NCI-H2227 treated with DMSO at 0.1 percent for 48 hours (cell line): ENCODE results near the gene ITGB7.
"Not testable (repeated sequence)": the region's sequence is repeated elsewhere in the genome, so short reads cannot be mapped to it uniquely, and the experiment has no call there.

Source experiments
- DNase-seq: peaks from one replicate; lab custom pipeline; 2025; lab: John Stamatoyannopoulos, UW

Gene ITGB7

DNA sequence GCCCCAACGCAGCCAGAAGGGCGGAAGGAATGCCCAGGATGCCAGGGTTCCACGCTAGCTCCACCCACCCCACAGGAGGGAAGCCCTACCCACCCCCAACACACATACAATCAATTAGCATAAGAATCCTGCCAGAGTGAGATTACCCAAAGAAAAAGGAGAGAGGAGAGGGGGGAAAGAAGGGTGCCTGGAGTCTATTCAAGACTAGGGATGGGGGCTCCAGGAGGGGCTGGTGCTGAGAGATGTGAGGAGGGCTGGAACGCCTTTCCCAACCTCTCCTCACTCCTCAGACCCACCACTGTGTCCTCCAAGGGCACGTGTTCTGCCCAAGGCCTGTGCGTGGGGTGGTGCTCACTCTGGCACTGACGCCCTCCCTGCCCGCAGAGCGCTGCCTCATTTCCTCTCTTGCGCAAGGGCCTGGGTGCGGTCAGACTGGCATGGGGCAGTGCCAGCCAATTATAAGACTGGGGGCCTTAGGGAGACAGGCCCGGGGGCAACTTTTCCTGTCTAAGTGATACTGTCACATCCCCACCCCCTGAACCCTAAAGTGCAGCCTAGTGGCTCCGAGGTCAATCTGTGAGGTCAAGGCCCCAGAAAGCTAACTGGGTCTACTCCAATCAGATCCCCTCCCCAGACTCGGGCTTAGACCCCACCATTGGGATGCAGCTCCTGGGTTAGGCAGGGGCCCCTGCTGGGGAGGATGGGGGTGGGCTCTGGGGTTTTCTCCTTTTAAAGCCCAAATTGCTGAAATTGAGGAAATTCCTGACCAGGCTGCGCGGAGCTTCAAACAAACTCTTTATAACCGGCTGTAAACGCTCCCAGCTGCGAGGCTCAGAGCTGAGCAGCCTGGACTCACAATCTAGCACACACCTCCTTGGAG, 10.2 kb upstream of the ITGB7 start:
- DNase-seq: no peak

DNA sequence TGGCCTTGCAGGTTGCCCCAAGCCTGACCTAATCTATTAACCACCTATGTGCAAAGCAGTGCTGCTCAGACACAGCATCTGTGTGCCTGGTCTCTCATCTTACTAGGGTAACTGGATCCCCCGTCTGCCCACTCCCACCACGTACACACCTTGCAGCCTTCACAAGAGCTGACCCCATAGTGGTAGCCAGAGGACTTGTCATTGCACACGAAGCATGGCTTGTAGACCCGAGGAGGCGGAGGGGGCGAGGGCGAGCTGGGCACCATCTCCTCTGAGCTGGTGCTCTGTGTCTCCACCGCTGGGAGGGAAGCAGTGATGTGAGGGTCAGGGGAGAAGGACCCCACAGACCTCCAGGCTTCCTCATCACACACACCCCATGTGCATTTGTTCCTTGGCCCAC, 8.4 kb upstream of the ITGB7 start:
- no peak for DNase-seq

DNA sequence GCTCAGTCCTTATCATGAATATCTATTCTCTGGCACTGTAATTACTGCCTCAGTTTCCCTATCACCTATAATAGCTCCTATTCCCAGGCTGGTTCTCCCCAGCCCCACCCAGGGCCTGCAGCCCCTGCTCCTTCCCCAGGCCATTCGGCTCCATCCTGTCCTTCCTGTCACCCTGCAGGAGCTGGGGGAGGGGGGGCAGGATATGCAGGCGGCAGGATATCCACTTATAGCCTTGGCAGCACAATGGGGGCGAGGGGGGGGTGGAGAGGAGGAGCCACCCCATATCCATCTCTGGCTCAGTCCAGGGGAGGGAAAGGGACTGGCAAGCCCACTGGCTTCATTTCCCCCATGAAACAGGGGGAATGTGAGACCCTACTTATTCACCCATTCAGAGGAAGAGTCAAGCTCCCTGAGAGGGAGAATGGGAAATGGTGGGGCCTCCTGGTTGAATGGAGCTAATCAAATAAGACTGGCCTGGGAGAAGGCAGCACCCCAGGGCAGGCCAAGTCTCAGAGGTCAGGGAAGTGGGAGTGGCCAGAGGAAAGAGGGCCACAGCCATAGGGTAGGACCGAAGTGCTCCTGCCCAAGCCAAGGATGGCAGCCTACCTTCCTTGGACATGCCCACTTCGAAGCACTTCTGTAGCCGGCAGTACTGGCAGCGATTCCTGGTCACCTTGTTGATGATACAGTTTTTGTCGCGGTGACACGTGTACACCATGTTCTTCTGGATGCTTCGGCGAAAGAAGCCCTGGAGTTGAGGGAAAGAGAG, 7.8 kb upstream of the ITGB7 start:
- DNase-seq: no peak

DNA sequence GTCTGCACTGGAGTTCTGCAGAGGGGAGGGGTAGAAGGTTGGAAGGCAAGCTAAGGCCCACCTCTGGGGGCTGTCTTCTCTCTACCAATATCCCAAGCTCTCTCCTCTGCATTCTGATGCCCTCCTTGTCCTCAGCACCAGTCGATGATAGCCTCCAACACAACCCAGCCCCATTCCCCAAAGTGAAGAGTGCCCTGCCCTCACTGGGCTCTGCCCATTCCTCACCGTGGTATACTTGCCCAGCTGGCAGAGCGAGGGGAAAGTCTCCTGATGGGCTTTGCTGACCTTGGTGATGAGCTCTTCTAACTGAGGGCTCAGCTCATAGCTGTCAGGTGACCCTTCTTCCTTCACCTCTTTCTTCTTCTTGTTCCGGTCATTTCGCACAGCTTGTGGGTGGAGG, 7.2 kb upstream of the ITGB7 start:
- no peak for DNase-seq

DNA sequence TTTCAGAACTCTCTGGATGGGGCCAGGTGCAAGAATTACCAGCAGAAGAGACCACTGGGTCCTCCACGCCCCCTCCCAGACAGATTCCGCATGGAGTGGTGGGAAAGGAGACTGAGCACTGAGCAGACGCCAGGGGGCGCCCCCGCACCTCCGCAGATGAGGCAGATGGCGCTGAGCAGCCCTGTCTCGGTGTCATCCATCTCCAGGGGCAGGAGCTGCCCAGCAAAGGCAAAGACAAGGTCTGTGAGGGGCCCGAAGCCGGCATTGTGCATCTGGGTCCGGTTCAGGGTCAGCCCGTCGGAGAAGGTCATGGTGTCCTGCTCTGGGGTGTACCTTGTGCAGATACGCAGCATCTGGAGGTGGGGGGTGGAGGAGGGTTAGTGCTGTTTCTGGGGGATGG, 6.3 kb upstream of the ITGB7 start:
- peak; percentile 56 for DNase-seq

DNA sequence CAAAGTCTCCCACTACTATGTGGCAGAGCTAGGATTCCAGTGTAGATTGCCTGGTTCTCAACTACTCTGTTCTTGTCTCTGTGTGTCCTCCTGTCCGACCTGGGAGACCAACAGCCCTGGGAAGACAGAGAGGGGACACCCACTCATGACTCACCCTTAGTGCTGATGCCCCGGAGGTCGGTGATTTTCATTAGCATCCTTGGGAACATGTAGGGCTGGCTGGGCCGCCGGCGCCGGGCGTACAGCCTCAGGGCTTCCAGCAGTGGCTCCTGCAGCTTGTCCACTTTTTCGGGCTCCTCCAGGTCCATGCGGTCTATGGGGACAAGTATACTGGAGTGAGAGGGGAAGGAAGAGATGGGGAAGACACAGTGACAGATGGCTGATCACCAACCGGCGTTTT, 5.9 kb upstream of the ITGB7 start:
- DNase-seq: no peak

DNA sequence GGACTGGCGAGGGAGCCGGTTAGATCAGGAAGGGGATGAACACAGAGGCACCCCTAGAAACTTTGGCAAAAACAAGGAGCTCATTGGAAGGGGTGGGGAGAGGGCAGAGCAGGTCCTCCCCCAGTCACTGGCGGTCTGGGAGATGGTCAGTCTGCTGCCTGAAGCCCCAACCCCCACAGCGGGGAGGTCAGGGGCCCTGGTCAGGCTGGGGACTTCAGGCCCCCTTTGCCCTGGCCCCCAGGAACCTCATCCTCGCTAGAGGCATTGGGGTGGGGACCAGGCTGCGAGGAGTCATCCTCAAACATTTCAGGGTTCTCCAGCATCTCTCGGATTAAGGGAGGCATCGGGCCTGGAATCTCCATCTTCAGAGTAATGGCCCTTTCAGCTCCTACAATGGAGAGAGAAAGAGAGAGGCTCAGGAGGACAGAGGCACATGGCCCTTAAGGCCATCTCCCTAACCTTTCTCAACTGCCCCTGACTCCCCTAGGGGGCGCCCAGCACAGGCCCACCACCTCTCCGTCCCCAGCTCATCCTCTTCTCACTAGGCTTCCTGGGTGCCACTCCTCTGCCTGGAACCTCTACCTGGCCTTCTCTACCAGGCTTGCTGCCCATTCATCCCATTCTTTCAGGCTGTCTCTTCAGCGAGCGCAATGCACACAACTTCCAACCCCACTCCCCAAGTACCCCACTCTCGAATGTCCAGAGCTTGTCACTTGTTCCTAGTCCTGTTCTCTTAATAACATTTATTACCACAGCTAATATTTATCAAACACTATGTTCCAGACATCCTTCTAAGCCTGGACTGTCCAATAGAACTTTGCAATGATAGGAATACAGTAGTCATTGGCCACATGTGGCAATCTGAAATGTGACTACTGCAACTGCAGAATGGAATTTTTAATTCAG, 4.7 kb upstream of the ITGB7 start:
- no peak for DNase-seq

- no peak for DNase-seq
Observed at GRCh38 chr12:53210843-53211242, 3.8 kb upstream of the ITGB7 start.

- no peak for DNase-seq
Observed at GRCh38 chr12:53208877-53209463, 1.9 kb upstream of the ITGB7 start.

DNA sequence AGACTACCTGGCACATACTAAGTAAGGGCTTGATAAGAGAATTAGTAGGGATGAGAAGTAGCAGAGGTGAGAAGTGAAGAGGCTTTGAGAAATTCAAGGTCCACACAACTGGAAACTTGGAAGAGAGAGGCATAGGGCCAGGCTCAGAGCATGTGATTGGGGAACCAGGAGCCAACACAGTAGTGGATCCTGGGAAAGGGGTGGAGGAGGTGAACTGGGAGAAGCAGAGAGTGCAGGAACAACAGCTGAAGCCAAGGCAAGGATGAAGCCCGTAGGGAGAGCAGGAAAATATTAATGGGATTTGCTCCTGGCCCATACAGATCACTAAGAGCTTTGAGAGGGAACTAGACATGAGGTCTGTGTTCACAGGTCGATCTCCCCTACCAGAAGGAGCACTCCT, 1.4 kb upstream of the ITGB7 start:
- no peak for DNase-seq

DNA sequence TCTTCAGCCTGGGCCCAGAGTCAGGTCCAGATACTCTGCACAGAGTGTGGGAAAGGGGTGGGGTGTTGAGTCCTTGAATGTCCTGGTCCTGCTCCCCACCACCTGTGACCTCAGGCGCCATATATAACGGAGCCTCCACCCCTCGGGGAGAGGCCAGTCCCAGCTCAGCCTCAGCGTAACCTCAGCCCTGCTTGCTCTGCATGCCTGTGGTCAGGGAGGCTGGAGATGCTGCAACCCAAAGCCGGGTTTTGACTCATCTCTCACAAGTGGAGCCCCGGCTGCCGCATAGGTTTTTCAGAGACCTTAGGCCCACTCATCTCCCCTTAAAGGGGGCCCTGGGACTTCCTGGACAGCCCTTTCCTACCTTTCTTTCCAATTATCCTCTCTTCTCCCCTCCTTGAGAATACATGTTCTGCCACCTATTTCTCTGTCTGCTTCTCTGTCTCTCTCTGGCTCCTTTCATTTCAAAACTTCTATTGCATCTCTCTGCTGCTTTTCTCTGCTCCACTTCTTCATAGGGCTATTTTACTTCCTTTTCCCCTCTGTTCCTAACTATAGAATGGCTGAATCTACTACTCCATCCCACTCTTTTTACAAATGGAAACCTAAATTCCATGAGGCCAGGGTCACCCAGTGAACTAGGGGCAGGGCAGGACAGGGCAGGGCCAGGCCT, 1.2 kb downstream of the ITGB7 start:
- no peak for DNase-seq

DNA sequence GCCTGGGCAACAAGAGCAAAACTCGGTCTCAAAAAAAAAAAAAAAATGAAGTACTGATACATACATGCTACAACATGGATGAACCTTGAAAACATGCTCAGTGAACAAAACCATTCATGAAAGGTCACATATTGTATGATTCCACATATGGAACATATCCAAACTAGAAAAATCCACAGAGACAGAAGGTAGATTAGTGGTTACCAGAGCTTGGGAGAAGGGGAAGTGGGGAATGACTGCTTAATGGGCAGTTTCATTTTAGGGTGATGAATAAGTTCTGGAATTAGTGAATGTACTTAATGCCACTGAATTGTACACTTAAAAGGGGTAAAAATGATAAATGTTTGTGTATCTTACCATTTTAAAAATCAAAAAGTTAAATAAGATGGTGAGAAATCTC, 2.7 kb downstream of the ITGB7 start:
- DNase-seq: no peak

DNA sequence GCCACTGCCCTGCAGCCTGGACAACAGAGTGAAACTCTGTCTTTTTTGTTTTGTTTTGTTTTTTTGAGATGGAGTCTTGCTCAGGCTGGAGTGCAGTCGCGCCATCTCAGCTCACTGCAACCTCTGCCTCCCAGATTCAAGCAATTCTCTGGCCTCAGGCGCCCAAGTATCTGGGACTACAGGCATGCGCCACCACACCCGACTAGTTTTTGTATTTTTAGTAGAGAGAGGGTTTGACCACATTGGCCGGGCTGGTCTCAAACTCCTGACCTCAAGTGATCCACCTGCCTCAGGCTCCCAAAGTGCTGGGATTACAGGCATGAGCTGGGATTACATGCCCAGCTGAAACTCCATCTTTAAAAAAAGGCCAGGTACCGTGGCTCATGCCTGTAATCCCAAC, 4.7 kb downstream of the ITGB7 start:
- not testable (repeated sequence) for DNase-seq

- DNase-seq: no peak
Observed at GRCh38 chr12:53201639-53202038, 5.4 kb downstream of the ITGB7 start.

GRCh38 chr12:53201177-53201541, 5.9 kb downstream of the ITGB7 start:
- DNase-seq: no peak

- DNase-seq: no peak
Observed at GRCh38 chr12:53200458-53201176, 6.4 kb downstream of the ITGB7 start.

DNA sequence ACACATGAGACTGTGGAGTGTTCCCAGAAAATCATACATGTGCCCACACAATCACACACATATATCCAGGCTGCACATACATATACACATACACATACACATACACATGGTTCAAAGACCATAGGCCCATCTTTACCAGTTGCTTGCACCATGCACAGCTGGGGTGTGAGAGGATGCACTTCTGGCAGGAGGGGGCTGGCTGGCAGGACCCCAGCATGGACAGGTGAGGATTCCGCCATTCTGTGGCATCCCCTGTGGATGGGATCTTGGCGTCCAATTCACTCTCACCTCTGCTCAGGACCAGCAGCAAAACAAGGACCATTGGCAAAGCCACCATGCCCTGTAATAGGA, 7.0 kb downstream of the ITGB7 start:
- DNase-seq: no peak

DNA sequence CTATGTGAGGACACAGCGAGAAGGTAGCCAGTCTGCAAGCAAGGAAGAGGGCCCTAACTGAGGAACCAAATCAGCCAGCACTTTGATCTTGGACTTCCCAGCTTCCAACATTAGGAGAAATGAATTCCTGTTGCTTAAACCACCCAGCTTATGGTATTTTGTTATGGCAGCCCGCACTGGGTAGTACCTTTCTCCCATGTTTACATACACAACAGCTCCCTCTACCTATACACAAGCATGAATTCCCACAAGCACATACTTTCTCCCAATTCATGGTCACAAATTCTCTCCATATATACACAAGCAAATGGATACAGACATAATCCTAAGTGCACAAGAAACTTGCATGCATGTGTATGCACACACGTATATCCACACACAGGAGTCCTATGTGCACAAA, 7.4 kb downstream of the ITGB7 start:
- no peak for DNase-seq

DNA sequence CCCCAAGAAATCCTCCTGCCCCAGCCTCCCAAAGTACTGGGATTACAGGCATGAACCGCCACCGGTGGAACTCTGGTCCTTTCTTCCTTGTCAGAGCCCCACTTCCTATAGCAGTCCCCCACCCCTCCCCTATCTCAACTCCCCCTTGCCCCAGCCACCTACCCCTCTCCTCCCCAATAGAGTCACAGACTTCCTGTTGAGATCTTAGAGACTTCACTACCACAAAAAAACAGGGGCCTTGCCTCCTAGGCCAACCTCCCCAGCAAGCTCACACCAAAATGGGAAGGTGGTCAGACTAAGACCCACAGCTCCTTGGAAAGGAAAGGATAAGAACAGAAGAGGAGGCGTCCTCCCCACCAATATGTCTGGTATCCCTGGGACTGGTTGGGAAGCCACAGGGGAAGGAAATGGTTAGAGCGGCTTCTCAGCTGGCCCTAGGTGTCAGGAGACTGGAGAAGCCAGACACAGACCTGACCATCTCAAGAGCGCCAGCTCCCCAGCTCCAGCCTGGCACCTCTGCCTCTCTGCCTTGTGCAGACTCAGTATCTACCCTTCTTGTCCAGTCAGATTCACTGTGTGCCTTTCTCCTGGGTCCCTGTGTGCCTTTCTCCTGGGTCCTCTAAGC, 8.5 kb downstream of the ITGB7 start:
- no peak for DNase-seq

DNA sequence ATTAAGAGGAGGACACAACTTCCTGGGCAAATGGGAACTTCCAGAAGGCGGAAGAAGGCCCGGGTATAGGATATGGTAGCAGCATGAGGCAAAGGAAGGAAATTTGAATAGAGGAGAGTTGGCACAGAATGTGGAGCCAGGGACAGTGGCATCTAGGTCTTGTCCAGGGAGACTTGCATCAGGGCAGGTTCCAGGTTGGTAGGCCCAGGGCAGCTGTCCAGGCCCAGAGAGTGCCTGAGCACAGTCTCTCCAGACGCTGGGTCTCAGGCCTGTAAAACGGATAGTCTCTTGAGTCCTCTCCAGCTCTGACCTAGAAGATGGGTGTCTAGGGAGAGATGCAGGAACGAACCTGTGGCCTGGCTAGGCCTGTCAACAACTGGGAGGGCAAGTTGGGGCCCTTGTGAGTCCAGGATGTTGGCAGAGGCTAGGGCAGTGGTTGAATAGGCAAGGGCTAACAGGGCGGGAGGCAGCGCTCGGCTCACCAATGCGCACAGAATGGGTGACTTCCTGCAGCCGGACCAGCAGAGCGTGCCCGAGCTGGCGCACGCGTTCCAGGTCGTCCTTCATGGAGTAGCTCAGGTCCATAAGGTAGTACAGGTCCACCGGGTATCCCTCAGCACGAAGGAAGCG, 9.9 kb downstream of the ITGB7 start:
- no peak for DNase-seq
